K562 (cell line): ENCODE measurements around the gene CATSPER1. TPM values are rescaled to one million over a fixed set of nuclear protein-coding genes. Genes with fewer than 3 reads are reported as not detected.
A peak's percentile ranks its signal among the peaks of the same experiment; 100 is the strongest.

Source experiments
- BCLAF1 ChIP-seq, 2 experiments: fragments of 450-650 bp in 1 of 2; IDR thresholded peaks; 2 replicates each; pipeline ENCODE4 v1.6.1; 2011 to 2017; ENCODE audit warnings: low read depth in 2 of 2, antibody characterized with exemption in 1 of 2, borderline replicate concordance in 1 of 2, low read length in 1 of 2, mild to moderate bottlenecking in 1 of 2, mixed read lengths in 1 of 2; ENCODE audit not compliant: control insufficient read depth in 1 of 2
- BHLHE40 ChIP-seq: IDR thresholded peaks from 2 replicates; pipeline ENCODE4 v1.6.1; 2011; ENCODE audit warnings: low read length, improper control_type of control experiment
- BRCA1 ChIP-seq, 2 experiments: fragments of 450-650 bp in 1 of 2; sonication (generic) in 1 of 2; formaldehyde crosslinking in 1 of 2; IDR thresholded peaks; 2 replicates each; pipeline versions ENCODE4 v1.5.0 to v1.6.1; 2017 to 2020; ENCODE audit warnings: mild to moderate bottlenecking in 1 of 2, missing genetic modification reagents in 1 of 2
- CBFB ChIP-seq: sonication (generic); formaldehyde crosslinking; IDR thresholded peaks from 2 replicates; pipeline ENCODE4 v1.4.0; 2020; ENCODE audit warnings: mild to moderate bottlenecking, missing genetic modification reagents
- DDX20 ChIP-seq: fragments of 450-650 bp; IDR thresholded peaks from 2 replicates; pipeline ENCODE4 v1.6.1; 2016; ENCODE audit warnings: missing genetic modification characterization, low read depth, mild to moderate bottlenecking, missing compliant biosample characterization, moderate library complexity
- ESRRA ChIP-seq: fragments of 450-650 bp; IDR thresholded peaks from 2 replicates; pipeline ENCODE4 v1.6.1; 2014; ENCODE audit warnings: low read depth, mild to moderate bottlenecking, moderate library complexity, borderline replicate concordance
- HDAC3 ChIP-seq: fragments of 450-650 bp; IDR thresholded peaks from 2 replicates; pipeline ENCODE4 v1.6.1; 2018; ENCODE audit warnings: borderline replicate concordance, mild to moderate bottlenecking, moderate library complexity; ENCODE audit not compliant: partially characterized antibody
- HMGN3 ChIP-seq: IDR thresholded peaks from 2 replicates; pipeline ENCODE4 v1.6.1; 2011; ENCODE audit warnings: borderline replicate concordance, low read depth, mild to moderate bottlenecking, mixed read lengths, low read length; ENCODE audit not compliant: insufficient read length; ENCODE audit errors: extremely low read depth
- HOXB6 ChIP-seq: fragments of 250-450 bp; sonication (Bioruptor Pico); IDR thresholded peaks from 2 replicates; pipeline ENCODE4 v1.5.1; 2022; ENCODE audit warnings: mild to moderate bottlenecking, borderline replicate concordance
- MITF ChIP-seq: IDR thresholded peaks from 2 replicates; pipeline ENCODE4 v1.6.1; 2014; ENCODE audit warnings: antibody characterized with exemption
- NEUROD1 ChIP-seq: fragments of 150-350 bp; IDR thresholded peaks from 2 replicates; pipeline ENCODE4 v1.6.1; 2014; ENCODE audit warnings: borderline replicate concordance, low read length, low read depth; ENCODE audit not compliant: partially characterized antibody
- PCBP1 ChIP-seq: fragments of 200-400 bp; formaldehyde crosslinking; IDR thresholded peaks from 2 replicates; pipeline ENCODE4 v1.6.1; 2018; ENCODE audit warnings: mild to moderate bottlenecking, low read depth, low read length; ENCODE audit not compliant: poor library complexity, severe bottlenecking
- POLR3G ChIP-seq: IDR thresholded peaks from 2 replicates; pipeline ENCODE4 v1.6.1; 2011; ENCODE audit not compliant: insufficient read length, insufficient replicate concordance; ENCODE audit errors: extremely low read depth
- PRPF4 ChIP-seq: fragments of 200-400 bp; formaldehyde crosslinking; IDR thresholded peaks from one replicate; pipeline ENCODE4 v1.6.1; 2017; ENCODE audit warnings: low read length, low read depth, mild to moderate bottlenecking; ENCODE audit not compliant: insufficient read depth, poor library complexity, severe bottlenecking
- SAFB ChIP-seq: fragments of 200-400 bp; formaldehyde crosslinking; IDR thresholded peaks from 2 replicates; pipeline ENCODE4 v1.6.1; 2017; ENCODE audit warnings: low read depth, low read length, borderline replicate concordance
- TGIF2 ChIP-seq: sonication (generic); formaldehyde crosslinking; IDR thresholded peaks from 2 replicates; pipeline ENCODE4 v1.8.1; 2022; ENCODE audit warnings: mild to moderate bottlenecking, missing genetic modification reagents, moderate library complexity
- ZFP36 ChIP-seq: fragments of 150-350 bp; IDR thresholded peaks from 2 replicates; pipeline ENCODE4 v1.6.1; 2018; ENCODE audit warnings: low read length, low read depth; ENCODE audit not compliant: partially characterized antibody
- ZNF24 ChIP-seq: fragments of 450-650 bp; IDR thresholded peaks from 2 replicates; pipeline ENCODE4 v1.6.1; 2016
- polyA plus RNA-seq, 8 experiments: library from polyadenylated mRNA; depleted of rRNA in 4 of 8; stranded (reverse) in 5 of 8; unstranded in 3 of 8; fragments of >200 nt; fragmentation: Nextera tagmentation in 2 of 8; fragmentation: Illumina TruSeq in 1 of 8; extraction: Ambion mirVana in 2 of 8; extraction: Trizol in 1 of 8; gene quantifications; 2 replicates each; pipeline versions ENCODE4 v1.2.1 to v1.2.3, GENCODE V29; 2011 to 2014; ENCODE audit warnings: inconsistent platforms in 1 of 8, missing spikeins in 1 of 8
- total RNA-seq, 7 experiments: library from RNA; depleted of rRNA in 6 of 7; stranded (reverse); fragments of >200 nt in 6 of 7; fragmentation: Illumina TruSeq in 2 of 7; extraction: Trizol in 2 of 7; gene quantifications; 2 replicates each; pipeline versions ENCODE4 v1.2.1 to v1.2.3, GENCODE V29; 2011 to 2021; ENCODE audit warnings: low replicate concordance in 1 of 7
- TF ChIP-seq, protein P1 (sequence below): fragments of 450-650 bp; IDR thresholded peaks from 2 replicates; pipeline ENCODE4 v1.6.1; 2016
- TF ChIP-seq, protein P2 (sequence below): fragments of 450-650 bp; IDR thresholded peaks from 2 replicates; pipeline ENCODE4 v1.6.1; 2016; ENCODE audit warnings: antibody characterized with exemption

The CATSPER1 gene
- total and polyA plus RNA-seq, 9 of the 15 experiments (the other 6 are each of a cell fraction or from before 2014, with no cell fraction given): 0.21 to 3.3 (median 0.76) TPM

DNA sequence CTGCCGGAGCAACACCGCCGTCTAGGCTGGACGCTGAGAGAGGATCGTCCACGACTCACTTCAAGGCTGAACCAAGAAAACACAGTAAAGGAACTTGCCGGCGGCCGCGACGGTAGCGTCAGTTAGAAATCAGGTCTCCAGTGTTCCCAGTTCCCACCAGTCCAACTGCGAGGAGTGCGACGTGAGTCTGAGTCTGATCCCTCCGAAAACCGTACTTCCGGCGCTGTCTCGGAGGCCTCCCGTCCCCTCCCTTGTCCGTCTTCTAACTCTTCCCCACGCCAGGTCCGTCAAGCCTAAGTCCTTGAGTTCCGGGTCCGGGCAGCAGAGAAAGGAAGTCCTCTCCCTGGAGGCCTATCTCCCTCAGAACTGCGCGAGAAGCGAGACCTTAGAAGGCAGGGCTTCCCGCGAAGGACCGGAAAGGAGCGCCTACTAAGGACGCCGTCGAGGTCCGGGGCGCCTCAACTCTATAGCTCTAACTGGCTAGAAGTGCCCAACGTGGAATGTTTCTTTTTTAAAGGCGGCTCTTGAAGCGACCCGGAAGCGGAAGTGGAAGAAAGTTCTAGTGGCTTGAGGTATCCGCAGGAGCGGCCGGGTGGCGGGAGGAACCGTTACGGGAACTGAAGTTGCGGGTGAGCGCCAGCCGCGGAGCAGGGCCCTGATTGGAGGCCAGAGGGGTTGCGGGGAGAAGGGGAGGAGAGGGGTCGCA is 24.2 kb downstream of the CATSPER1 start, which contains the start of the genes BANF1 and EIF1AD (continued):
- TF ChIP-seq HDAC3 (peak; percentile 77), ZNF24 (no peak), BHLHE40 (peak; percentile 55), ZFP36 (peak; percentile 22), PRPF4 (no peak), PCBP1 (no peak), NEUROD1 (peak; percentile 94), ESRRA (peak; percentile 89), BRCA1 (IDR thresholded peaks at IDR 0.05) (no peak), BRCA1 (CRISPR knock-in tag; IDR thresholded peaks at IDR 0.05) (no peak), TGIF2 (CRISPR knock-in tag) (no peak; the same call in 1 of the 2 replicates), HOXB6 (CRISPR knock-in tag) (no peak), SAFB (no peak), CBFB (peak; percentile 91), MITF (0 out of 2 replicates have a peak, but pooled peaks have one; percentile 3), HMGN3 (no peak), DDX20 (no peak), POLR3G (no peak), BCLAF1 (IDR thresholded peaks at IDR 0.05; ENCODE audit: borderline replicate concordance in 1 of 2, control insufficient read depth in 1 of 2, low read depth in 2 of 2, low read length in 1 of 2) (peak in 1 of 2 experiments; percentile 98; a peak in 2 of 4 replicates)
- TF ChIP-seq, protein P1, sequence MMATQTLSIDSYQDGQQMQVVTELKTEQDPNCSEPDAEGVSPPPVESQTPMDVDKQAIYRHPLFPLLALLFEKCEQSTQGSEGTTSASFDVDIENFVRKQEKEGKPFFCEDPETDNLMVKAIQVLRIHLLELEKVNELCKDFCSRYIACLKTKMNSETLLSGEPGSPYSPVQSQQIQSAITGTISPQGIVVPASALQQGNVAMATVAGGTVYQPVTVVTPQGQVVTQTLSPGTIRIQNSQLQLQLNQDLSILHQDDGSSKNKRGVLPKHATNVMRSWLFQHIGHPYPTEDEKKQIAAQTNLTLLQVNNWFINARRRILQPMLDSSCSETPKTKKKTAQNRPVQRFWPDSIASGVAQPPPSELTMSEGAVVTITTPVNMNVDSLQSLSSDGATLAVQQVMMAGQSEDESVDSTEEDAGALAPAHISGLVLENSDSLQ: peak; percentile 86
- TF ChIP-seq, protein P2, sequence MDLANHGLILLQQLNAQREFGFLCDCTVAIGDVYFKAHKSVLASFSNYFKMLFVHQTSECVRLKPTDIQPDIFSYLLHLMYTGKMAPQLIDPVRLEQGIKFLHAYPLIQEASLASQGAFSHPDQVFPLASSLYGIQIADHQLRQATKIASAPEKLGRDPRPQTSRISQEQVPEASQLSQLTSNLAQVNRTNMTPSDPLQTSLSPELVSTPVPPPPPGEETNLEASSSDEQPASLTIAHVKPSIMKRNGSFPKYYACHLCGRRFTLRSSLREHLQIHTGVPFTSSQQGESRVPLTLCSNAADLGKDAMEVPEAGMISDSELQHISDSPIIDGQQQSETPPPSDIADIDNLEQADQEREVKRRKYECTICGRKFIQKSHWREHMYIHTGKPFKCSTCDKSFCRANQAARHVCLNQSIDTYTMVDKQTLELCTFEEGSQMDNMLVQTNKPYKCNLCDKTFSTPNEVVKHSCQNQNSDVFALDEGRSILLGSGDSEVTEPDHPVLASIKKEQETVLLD: peak; percentile 85
